Esophagus muscularis mucosa (tissue), 4 donors: Measurements from ENCODE around the gene MAPK4.

ENCODE experiments used
- EP300 ChIP-seq: sonication (generic); formaldehyde crosslinking; IDR thresholded peaks from one replicate; pipeline ENCODE4 v1.6.1; 2017; ENCODE audit warnings: antibody characterized with exemption
- POLR2A ChIP-seq: fragments of 450-650 bp; IDR thresholded peaks from one replicate; pipeline ENCODE4 v1.6.1; 2017; ENCODE audit warnings: antibody characterized with exemption, moderate library complexity, mild to moderate bottlenecking, low read depth
- TF ChIP-seq, protein P1 (sequence below), 3 experiments: fragments of 200-600 bp in 2 of 3; fragments of 450-650 bp in 1 of 3; sonication (generic) in 2 of 3; IDR thresholded peaks; one replicate each; pipeline ENCODE4 v1.5.1; 2017 to 2019; ENCODE audit warnings: antibody characterized with exemption in 3 of 3, mild to moderate bottlenecking in 2 of 3, moderate library complexity in 1 of 3

GRCh38 chr18:50548160-50548559 lies 11.7 kb upstream of the MAPK4 start:
- TF ChIP-seq, protein P1, sequence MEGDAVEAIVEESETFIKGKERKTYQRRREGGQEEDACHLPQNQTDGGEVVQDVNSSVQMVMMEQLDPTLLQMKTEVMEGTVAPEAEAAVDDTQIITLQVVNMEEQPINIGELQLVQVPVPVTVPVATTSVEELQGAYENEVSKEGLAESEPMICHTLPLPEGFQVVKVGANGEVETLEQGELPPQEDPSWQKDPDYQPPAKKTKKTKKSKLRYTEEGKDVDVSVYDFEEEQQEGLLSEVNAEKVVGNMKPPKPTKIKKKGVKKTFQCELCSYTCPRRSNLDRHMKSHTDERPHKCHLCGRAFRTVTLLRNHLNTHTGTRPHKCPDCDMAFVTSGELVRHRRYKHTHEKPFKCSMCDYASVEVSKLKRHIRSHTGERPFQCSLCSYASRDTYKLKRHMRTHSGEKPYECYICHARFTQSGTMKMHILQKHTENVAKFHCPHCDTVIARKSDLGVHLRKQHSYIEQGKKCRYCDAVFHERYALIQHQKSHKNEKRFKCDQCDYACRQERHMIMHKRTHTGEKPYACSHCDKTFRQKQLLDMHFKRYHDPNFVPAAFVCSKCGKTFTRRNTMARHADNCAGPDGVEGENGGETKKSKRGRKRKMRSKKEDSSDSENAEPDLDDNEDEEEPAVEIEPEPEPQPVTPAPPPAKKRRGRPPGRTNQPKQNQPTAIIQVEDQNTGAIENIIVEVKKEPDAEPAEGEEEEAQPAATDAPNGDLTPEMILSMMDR (IDR thresholded peaks at IDR 0.05): no peak
- TF ChIP-seq POLR2A (no peak), EP300 (no peak)
